Measurements from ENCODE around the gene IGSF21. TPM values are rescaled to one million over a fixed set of nuclear protein-coding genes. Genes with fewer than 3 reads are reported as not detected.
A peak's percentile ranks its signal among the peaks of the same experiment; 100 is the strongest.

IGSF21 gene
- total RNA-seq, 1 experiment from 2014 or later: 5.2 TPM

DNA sequence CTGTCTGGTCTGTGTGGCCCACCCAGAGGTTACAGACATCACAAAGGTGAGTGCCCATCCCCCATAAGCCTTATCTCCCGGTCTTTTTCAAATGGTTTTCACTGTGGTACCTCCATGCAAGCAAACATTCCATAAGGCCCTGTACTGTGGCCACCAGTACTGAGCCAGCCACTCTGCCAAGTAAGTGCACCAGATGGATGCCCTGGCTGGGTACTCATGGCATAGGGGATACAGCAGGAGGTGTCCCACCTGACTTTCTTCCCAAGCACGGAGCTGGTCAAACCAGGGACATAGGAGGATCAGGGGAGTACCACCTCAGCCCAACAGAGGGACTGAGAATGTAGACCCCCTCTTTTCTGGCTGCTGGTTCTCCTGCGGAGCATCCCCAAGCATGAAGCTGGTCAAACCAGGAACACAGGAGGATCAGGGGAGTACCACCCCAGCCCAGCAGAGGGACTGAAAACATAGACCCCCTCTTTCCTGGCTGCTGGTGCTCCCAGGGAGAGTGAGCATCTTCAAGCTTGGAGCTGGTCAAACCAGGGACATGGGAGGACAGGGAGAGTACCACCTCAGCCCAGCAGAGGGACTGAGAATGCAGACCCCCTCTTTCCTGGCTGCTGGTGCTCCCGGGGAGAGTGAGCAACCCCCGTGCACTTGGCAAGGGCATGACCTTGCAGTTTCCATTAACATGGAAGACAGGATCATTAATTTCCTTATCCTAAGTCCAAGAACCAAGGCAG, 291.4 kb downstream of the IGSF21 start:
- no peak overlapping the region for H3K4ac ChIP-seq (ENCODE audit: low read depth, low read length)
- H2BK5ac ChIP-seq (ENCODE audit: insufficient read length, low read length): no peak overlapping the region
- H2BK120ac ChIP-seq (ENCODE audit: low read depth, low read length, poor library complexity, severe bottlenecking): no peak overlapping the region
- H3K23me2 ChIP-seq (ENCODE audit: insufficient read length, low read depth, low read length, poor library complexity, severe bottlenecking): no peaks in the 10 kb centered on the region
- no peak overlapping the region for H4K91ac ChIP-seq (ENCODE audit: insufficient read length, low read depth, low read length)
- H4K20me1 ChIP-seq (ENCODE audit: control insufficient read depth, insufficient read depth, insufficient read length): no peaks in the 10 kb centered on the region
- H3K4me2 ChIP-seq (ENCODE audit: insufficient read depth, insufficient read length, low read length): no peak overlapping the region
- H2AFZ ChIP-seq (ENCODE audit: low read length): no peak overlapping the region
- H2AK5ac ChIP-seq (ENCODE audit: insufficient read length, low read length): no peak overlapping the region
- no peaks in the 10 kb centered on the region for H3K79me2 ChIP-seq (ENCODE audit: insufficient read depth, low read length)
- no peak overlapping the region for H3K56ac ChIP-seq (ENCODE audit: insufficient read length, low read depth, low read length)
- no peak overlapping the region for H2BK12ac ChIP-seq (ENCODE audit: insufficient read length, low read depth, low read length)
- H2BK20ac ChIP-seq (ENCODE audit: low read depth, low read length, poor library complexity, severe bottlenecking): no peak overlapping the region
- no peak overlapping the region for H2BK15ac ChIP-seq (ENCODE audit: low read depth, low read length)
- TF ChIP-seq, protein P1, sequence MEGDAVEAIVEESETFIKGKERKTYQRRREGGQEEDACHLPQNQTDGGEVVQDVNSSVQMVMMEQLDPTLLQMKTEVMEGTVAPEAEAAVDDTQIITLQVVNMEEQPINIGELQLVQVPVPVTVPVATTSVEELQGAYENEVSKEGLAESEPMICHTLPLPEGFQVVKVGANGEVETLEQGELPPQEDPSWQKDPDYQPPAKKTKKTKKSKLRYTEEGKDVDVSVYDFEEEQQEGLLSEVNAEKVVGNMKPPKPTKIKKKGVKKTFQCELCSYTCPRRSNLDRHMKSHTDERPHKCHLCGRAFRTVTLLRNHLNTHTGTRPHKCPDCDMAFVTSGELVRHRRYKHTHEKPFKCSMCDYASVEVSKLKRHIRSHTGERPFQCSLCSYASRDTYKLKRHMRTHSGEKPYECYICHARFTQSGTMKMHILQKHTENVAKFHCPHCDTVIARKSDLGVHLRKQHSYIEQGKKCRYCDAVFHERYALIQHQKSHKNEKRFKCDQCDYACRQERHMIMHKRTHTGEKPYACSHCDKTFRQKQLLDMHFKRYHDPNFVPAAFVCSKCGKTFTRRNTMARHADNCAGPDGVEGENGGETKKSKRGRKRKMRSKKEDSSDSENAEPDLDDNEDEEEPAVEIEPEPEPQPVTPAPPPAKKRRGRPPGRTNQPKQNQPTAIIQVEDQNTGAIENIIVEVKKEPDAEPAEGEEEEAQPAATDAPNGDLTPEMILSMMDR (conservative IDR thresholded peaks at IDR 0.05): peak; percentile 66
- DNase-seq: peak; percentile 55
- Mint-ChIP-seq H3K36me3 (ENCODE audit: insufficient read depth in 1 of 3, low read depth in 3 of 3) (peaks cover 0 to 2% (median 0%) of the 10 kb centered on the region in 3 experiments; a peak in 2 of 7 replicates), H3K27me3 (ENCODE audit: low read depth) (no peaks in the 10 kb centered on the region; the same call in 1 of the 2 replicates), H3K4me3 (no peak overlapping the region), H3K4me1 (peaks cover 32 to 37% of the 10 kb centered on the region in 2 experiments), H3K9me3 (no peaks in the 10 kb centered on the region), H3K27ac (no peak overlapping the region; a peak in 1 of 7 replicates)
- no peak overlapping the region for H3K18ac ChIP-seq (ENCODE audit: insufficient read length, low read depth, low read length)
- WGBS (ENCODE audit: extremely low coverage, insufficient read length, low lambda C conversion rate): no CpG with 5 or more reads among the region's 5 CpGs
- no peak overlapping the region for H4K8ac ChIP-seq (replicated peaks; ENCODE audit: insufficient read length, low read depth, low read length)
- no peak overlapping the region for H3K27ac ChIP-seq (ENCODE audit: insufficient read length, low read depth, low read length)
- H3K27me3 ChIP-seq (ENCODE audit: insufficient read depth, low read length): no peaks in the 10 kb centered on the region
- H3K79me1 ChIP-seq (ENCODE audit: insufficient read depth, low read depth, low read length, poor library complexity, severe bottlenecking): no peaks in the 10 kb centered on the region
- no peak overlapping the region for H3K9ac ChIP-seq (ENCODE audit: extremely low read depth, insufficient read length, low read length)
- H3K9me3 ChIP-seq (ENCODE audit: control insufficient read depth, low read depth, low read length): no peaks in the 10 kb centered on the region
- no peak overlapping the region for H3K14ac ChIP-seq (ENCODE audit: insufficient read depth, low read length)
- no peak overlapping the region for H3K23ac ChIP-seq (ENCODE audit: insufficient read length, low read depth, low read length)
- H4K5ac ChIP-seq (ENCODE audit: insufficient read length, low read depth, low read length): no peak overlapping the region
- H3T11ph ChIP-seq (ENCODE audit: low read length): no peak overlapping the region
- H3K4me1 ChIP-seq (ENCODE audit: insufficient read depth, low read length): peaks cover 9% of the 10 kb centered on the region; the same call in 1 of the 2 replicates

Data from H9 (cell line).